Stimulated activated CD4-positive, alpha-beta T cell treated with anti-CD3 and anti-CD28 coated beads, Interleukin-12 subunit alpha, Interleukin-12 subunit beta, amount 100 ng/mL, for 24 hours (primary cell): ENCODE results near the gene SLC7A9.
"Not testable (repeated sequence)": the region's sequence is repeated elsewhere in the genome, so short reads cannot be mapped to it uniquely, and the experiment has no call there.

Experiments used
- DNase-seq, 2 experiments: peaks; one replicate each; pipeline ENCODE4 v3.0.0-alpha.2; 2020; ENCODE audit warnings: low read depth in 2 of 2

SLC7A9 gene

DNA sequence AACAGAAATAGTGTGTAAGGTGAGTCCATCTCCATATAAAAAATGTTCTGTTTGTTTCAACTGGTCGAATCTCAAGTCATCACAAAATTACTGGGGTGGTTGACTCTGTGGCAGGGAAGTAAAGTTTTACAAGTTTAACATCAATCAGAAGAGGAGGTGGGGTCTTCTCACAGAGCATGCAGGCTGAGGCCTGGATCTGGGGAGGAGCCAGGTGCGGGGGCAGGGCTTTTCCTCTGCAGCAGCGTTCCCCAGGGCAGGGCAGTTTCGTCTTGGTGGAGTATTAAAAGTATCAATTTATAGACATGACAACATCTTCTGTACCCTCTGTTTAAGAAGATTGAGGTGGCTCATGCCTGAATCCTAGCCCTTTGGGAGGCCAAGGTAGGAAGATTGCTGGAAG is 68.8 kb downstream of the SLC7A9 start:
- DNase-seq: no peak

GRCh38 chr19:32800191-32800590 is 69.4 kb downstream of the SLC7A9 start:
- no peak for DNase-seq

GRCh38 chr19:32798201-32798600 is 71.4 kb downstream of the SLC7A9 start:
- DNase-seq: no peak

GRCh38 chr19:32789429-32789828 is 80.1 kb downstream of the SLC7A9 start:
- no peak for DNase-seq

DNA sequence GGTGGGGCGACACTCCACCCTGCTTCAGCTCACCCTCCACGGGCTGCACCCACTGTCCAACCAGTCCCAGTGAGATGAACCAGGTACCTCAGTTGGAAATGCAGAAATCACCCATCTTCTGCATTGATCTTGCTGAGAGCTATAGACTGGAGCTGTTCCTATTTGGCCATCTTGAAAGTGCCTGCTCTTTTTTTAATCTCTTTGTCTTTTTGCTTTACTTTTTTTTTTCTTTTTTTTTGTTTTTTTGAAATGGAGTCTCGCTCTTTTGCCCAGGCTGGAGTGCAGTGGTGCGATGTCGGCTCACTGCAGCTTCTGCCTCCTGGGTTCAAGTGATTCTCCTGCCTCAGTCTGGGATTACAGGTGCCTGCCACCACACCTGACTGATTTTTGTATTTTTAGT is 81.7 kb downstream of the SLC7A9 start:
- not testable (repeated sequence) for DNase-seq

DNA sequence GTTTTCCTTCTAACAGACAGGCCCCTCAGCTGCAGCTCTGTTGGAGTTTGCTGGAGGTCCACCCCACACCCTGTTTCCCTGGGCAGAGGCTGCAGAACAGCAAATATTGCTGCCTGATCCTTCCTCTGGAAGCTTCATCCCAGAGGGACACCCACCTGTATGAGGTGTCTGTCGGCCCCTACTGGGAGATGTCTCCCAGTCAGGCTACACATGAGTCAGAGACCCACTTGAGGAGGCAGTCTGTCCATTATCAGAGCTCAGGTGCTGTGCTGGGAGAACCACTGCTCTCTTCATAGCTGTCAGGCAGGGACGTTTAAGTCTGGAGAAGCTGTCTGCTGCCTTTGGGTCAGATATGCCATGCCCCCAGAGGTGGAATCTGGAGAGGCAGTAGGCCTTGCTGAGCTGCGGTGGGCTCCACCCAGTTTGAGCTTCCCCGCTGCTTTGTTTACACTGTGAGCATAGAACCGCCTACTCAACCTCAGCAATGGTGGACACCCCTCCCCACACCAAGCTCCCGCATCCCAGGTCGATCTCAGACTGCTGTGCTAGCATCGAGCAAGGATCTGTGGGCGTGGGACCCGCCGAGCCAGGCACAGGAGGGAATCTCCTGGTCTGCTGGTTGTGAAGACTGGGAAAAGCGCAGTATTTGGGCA is 82.3 kb downstream of the SLC7A9 start:
- DNase-seq: not testable (repeated sequence)

DNA sequence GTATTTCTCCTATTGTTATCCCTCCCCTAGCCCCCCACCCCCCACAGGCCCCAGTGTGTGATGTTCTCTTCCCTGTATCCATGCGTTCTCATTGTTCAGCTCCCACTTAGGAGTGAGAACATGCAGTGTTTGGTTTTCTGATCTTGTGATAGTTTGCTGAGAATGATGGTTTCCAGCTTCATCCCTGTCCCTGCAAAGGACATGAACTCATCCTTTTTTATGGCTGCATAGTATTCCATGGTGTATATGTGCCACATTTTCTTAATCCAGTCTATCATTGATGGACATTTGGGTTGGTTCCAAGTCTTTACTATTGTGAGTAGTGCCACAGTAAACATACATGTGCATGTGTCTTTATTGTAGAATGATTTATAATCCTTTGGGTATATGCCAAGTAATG is 87.5 kb downstream of the SLC7A9 start:
- not testable (repeated sequence) for DNase-seq

- DNase-seq: no peak
These were observed 88.3 kb downstream of the SLC7A9 start for GRCh38 chr19:32781280-32781679.
